Measurements from ENCODE around the gene OLAH.

OLAH gene

DNA sequence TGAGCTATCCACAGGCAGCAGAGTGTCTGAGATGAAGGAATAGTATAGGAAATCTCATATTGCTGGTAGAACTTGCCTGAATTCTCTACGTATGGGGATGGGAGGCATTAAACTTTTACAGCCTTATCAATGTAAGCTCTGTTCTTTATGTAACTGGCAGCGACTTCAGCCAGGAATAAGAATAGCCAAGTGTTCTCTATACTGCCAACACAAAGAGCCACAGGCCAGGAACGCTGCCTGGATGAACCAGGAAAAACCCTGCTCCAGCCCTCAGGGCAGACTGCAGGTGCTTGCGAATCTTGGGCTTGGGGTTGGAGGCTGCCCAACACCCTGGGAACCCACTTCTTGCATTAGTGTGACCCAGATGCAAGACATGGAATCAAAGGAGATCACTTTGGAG lies 6.1 kb upstream of the OLAH start:
- no peak overlapping the region for H3K4me3 ChIP-seq (ENCODE audit: low read length)
- H3K9me3 ChIP-seq (ENCODE audit: insufficient read depth, low read length) = no peaks in the 10 kb centered on the region
- H3K79me2 ChIP-seq (ENCODE audit: low read length) = no peaks in the 10 kb centered on the region
- H3K9ac ChIP-seq (ENCODE audit: low read length) = no peak overlapping the region
- peaks cover 9% of the 10 kb centered on the region for H3K4me1 ChIP-seq (ENCODE audit: low read length)
- no peak for TF ChIP-seq EZH2phosphoT487 (IDR thresholded peaks at IDR 0.05; ENCODE audit: low read depth)
- TF ChIP-seq, protein P1, sequence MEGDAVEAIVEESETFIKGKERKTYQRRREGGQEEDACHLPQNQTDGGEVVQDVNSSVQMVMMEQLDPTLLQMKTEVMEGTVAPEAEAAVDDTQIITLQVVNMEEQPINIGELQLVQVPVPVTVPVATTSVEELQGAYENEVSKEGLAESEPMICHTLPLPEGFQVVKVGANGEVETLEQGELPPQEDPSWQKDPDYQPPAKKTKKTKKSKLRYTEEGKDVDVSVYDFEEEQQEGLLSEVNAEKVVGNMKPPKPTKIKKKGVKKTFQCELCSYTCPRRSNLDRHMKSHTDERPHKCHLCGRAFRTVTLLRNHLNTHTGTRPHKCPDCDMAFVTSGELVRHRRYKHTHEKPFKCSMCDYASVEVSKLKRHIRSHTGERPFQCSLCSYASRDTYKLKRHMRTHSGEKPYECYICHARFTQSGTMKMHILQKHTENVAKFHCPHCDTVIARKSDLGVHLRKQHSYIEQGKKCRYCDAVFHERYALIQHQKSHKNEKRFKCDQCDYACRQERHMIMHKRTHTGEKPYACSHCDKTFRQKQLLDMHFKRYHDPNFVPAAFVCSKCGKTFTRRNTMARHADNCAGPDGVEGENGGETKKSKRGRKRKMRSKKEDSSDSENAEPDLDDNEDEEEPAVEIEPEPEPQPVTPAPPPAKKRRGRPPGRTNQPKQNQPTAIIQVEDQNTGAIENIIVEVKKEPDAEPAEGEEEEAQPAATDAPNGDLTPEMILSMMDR (IDR thresholded peaks at IDR 0.05; ENCODE audit: low read depth, low read length) = no peak
- H2AFZ ChIP-seq (ENCODE audit: low read depth, low read length) = no peak overlapping the region
- no peaks in the 10 kb centered on the region for H4K20me1 ChIP-seq (ENCODE audit: insufficient read depth, low read length)
- no peaks in the 10 kb centered on the region for H3K27me3 ChIP-seq (ENCODE audit: low read depth, low read length)
- H3K36me3 ChIP-seq (replicated peaks; ENCODE audit: low read depth, low read length) = no peaks in the 10 kb centered on the region
- no peak overlapping the region for H3K4me2 ChIP-seq (ENCODE audit: low read length)
- H3K27ac ChIP-seq (ENCODE audit: low read length) = no peak overlapping the region

GRCh38 chr10:15038416-15038815 lies 5.3 kb upstream of the OLAH start:
- Histone ChIP-seq H4K20me1 (ENCODE audit: insufficient read depth, low read length) (no peaks in the 10 kb centered on the region), H3K9ac (ENCODE audit: low read length) (no peak overlapping the region), H3K4me3 (ENCODE audit: low read length) (no peak overlapping the region), H3K79me2 (ENCODE audit: low read length) (no peaks in the 10 kb centered on the region), H3K27me3 (ENCODE audit: low read depth, low read length) (no peaks in the 10 kb centered on the region), H3K4me1 (ENCODE audit: low read length) (peaks cover 9% of the 10 kb centered on the region), H2AFZ (ENCODE audit: low read depth, low read length) (no peak overlapping the region), H3K9me3 (ENCODE audit: insufficient read depth, low read length) (no peaks in the 10 kb centered on the region), H3K4me2 (ENCODE audit: low read length) (no peak overlapping the region), H3K36me3 (replicated peaks; ENCODE audit: low read depth, low read length) (no peaks in the 10 kb centered on the region), H3K27ac (ENCODE audit: low read length) (no peak overlapping the region)
- TF ChIP-seq EZH2phosphoT487 (IDR thresholded peaks at IDR 0.05; ENCODE audit: low read depth) = no peak
- TF ChIP-seq, protein P1 (IDR thresholded peaks at IDR 0.05; ENCODE audit: low read depth, low read length) = no peak

GRCh38 chr10:15045380-15045779 lies 1.6 kb downstream of the OLAH start:
- TF ChIP-seq EZH2phosphoT487 (IDR thresholded peaks at IDR 0.05; ENCODE audit: low read depth) = no peak
- TF ChIP-seq, protein P1 (IDR thresholded peaks at IDR 0.05; ENCODE audit: low read depth, low read length) = no peak
- Histone ChIP-seq H3K79me2 (ENCODE audit: low read length) (no peaks in the 10 kb centered on the region), H2AFZ (ENCODE audit: low read depth, low read length) (no peak overlapping the region)

DNA sequence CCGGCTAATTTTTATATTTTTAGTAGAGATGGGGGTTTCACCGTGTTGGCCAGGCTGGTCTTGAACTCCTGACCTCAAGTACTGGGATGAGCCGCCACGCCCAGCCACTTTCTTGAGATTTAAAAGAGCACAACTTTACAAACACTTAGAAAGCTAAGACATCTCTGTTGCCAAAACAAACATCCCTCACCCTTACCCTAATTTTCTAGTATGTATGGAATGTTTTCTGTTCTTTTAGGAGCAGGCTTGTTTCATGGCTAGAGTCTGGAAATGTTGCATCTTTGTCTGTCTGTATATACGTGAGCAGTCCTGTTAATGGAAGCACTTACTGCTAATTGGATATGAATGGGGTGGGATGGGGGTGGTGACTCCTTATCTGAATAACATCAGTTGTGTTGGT lies 2.9 kb downstream of the OLAH start:
- Histone ChIP-seq H3K27me3 (ENCODE audit: low read depth, low read length) (no peaks in the 10 kb centered on the region), H3K4me1 (ENCODE audit: low read length) (no peaks in the 10 kb centered on the region), H2AFZ (ENCODE audit: low read depth, low read length) (no peak overlapping the region), H3K9ac (ENCODE audit: low read length) (no peak overlapping the region), H3K79me2 (ENCODE audit: low read length) (no peaks in the 10 kb centered on the region), H3K9me3 (ENCODE audit: insufficient read depth, low read length) (no peaks in the 10 kb centered on the region), H3K4me3 (ENCODE audit: low read length) (no peak overlapping the region), H3K36me3 (replicated peaks; ENCODE audit: low read depth, low read length) (no peaks in the 10 kb centered on the region), H4K20me1 (ENCODE audit: insufficient read depth, low read length) (no peaks in the 10 kb centered on the region), H3K4me2 (ENCODE audit: low read length) (no peak overlapping the region), H3K27ac (ENCODE audit: low read length) (no peak overlapping the region)
- no peak for TF ChIP-seq EZH2phosphoT487 (IDR thresholded peaks at IDR 0.05; ENCODE audit: low read depth)
- TF ChIP-seq, protein P1 (IDR thresholded peaks at IDR 0.05; ENCODE audit: low read depth, low read length) = no peak

More at GRCh38 chr10:15045380-15045779, 1.6 kb downstream of the OLAH start:
- no peaks in the 10 kb centered on the region for H3K4me1 ChIP-seq (ENCODE audit: low read length)
- no peak overlapping the region for H3K9ac ChIP-seq (ENCODE audit: low read length)
- no peaks in the 10 kb centered on the region for H4K20me1 ChIP-seq (ENCODE audit: insufficient read depth, low read length)
- H3K4me3 ChIP-seq (ENCODE audit: low read length) = no peak overlapping the region
- no peaks in the 10 kb centered on the region for H3K27me3 ChIP-seq (ENCODE audit: low read depth, low read length)
- H3K36me3 ChIP-seq (replicated peaks; ENCODE audit: low read depth, low read length) = no peaks in the 10 kb centered on the region
- H3K4me2 ChIP-seq (ENCODE audit: low read length) = no peak overlapping the region
- H3K9me3 ChIP-seq (ENCODE audit: insufficient read depth, low read length) = no peaks in the 10 kb centered on the region
- no peak overlapping the region for H3K27ac ChIP-seq (ENCODE audit: low read length)
